GM21447 (cell line): ENCODE data around the gene LRRTM4.

Source experiments
- ATAC-seq: cut with Tn5 transposase; IDR thresholded peaks from one replicate; pipeline ENCODE4 v1.9.1; 2021; ENCODE audit not compliant: unreplicated experiment

Gene LRRTM4

GRCh38 chr2:77007686-77008085, 514.5 kb downstream of the LRRTM4 start:
- no peak for ATAC-seq

DNA sequence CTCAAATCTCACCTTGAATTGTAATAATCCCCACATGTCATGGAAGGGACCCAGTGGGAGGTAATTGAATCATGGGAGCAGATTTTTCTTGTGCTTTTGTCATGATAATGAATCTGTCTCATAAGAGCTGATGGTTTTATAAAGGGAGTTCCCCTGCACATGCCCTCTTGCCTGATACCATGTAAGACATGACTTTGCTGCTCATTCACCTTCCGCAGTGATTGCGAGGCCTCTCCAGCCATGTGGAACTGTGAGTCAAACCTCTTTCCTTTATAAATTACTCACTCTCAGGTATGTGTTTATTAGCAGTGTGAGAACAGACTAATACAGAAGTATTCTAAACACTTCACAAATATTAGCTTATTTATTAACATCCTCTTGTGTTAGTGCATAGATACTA, 516.7 kb downstream of the LRRTM4 start:
- no peak for ATAC-seq

DNA sequence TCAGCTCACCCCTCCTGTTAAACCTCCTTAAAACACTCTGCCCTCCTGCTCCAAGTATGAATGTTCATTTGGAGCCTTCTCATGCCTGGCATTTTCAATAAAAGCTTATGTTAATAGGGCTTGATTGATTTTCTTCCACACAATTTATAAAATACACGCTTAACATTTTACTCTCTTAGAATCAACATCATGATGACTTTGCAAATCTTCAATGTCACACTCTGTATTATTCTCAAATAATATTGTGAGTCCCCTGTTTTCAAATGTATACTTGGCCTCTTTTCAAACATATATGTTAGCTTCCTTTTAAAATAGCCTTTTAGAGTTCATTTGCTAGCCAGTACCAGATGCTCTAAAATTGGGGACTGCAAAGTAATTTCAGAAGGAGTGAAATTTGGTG, 520.3 kb downstream of the LRRTM4 start:
- no peak for ATAC-seq

DNA sequence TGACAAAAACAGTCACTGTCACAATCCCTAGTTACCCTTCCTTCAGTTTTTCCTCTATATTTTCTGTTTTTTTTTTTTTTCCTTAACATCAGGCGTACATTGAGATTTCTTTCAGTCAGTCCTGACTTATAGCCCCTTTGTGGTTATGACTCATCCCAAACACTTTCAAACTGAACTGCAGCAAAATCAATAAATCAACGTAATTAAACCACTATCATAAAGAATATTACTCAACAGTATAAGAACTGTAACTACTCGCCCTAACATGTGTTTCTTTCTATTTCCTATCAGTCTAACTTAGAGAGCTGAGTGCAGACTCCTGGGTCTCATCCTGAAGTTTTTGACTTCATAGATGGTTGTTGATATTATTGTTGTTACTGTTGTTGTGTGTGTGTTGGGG, 523.5 kb downstream of the LRRTM4 start:
- ATAC-seq, result no peak

- no peak for ATAC-seq
Observed at GRCh38 chr2:76998152-76998551, 524.0 kb downstream of the LRRTM4 start.

DNA sequence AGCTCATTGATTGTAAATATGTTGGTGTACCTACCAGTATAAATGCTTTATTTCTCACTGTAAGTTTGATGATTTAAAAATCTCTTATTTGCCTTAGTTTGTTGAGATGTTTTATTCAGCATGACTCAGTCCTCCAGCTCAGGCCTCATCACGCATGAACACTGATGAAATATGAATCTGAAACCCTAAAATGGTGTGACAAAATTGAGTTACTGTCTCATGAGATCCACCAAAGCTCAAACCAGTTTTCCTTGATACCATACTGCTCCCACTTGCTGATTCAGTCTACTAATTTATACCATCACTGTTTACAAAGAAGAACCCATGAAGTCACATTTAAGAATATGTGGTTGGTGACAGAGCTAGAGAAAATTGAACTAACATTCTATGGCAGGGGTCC, 524.9 kb downstream of the LRRTM4 start:
- ATAC-seq, result no peak

- ATAC-seq, result no peak
Observed at GRCh38 chr2:76985387-76986136, 536.6 kb downstream of the LRRTM4 start.

DNA sequence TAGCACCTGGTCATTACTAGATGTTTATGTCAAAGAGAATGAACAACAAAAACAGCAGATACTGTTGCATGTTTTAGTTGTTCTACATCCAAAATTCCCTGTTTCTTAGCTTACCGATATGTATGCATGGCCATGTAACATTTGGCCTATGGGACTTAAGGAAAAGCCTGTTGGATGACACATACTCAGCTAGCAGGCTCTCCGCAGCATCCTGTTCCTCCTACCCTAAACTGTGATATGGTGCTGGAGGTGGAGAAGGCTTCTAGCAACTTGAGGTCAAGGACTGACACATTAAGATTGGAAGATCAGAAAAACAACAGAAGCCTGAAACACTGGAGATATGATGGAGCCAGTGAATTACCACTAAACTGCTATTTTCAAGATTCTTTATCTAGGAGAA, 537.8 kb downstream of the LRRTM4 start:
- no peak for ATAC-seq

GRCh38 chr2:76980067-76980787, 541.9 kb downstream of the LRRTM4 start:
- ATAC-seq, result no peak

DNA sequence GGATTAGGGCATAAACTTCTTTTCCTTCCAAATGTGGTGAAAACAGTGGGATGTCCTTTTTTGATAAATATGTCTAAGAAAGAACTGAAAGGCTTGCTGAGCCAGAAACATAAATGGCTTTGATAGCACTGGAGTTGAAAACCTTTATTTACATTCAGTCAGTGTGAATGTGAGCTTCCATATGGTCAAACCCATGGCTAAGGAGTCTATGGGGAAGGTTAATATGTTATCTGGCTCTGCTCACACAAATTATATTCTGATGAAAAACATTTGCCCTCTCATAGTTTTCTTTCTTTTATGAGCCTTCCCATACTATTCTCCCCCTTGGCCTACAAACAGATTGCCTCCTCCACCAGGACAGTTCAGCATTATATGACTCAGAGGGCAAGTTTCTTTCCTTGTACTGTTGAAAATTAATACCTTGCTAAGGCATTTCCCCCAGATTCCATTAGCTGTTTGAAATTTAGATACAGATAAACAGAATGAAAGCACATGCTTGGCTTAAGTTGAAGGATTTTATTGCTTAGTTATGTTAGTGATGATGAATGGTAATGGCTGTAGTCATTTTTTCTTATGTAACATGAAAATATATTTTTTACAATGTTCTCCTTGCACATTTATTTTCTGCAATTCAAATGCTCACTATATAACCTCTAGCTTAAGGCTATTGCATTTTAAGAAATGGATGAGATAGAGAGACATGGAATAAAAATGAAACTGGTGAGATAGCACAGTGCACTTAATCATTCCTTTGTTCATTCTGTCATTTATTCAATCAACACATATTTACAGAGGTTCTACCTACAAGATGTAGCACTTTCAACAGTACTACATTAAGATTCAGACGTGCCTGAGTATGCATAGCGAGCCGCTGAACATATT, 544.1 kb downstream of the LRRTM4 start:
- ATAC-seq, result no peak

GRCh38 chr2:76975752-76976151, 546.4 kb downstream of the LRRTM4 start:
- ATAC-seq, result no peak

GRCh38 chr2:76973610-76974009, 548.6 kb downstream of the LRRTM4 start:
- ATAC-seq, result no peak

GRCh38 chr2:76965772-76966171, 556.4 kb downstream of the LRRTM4 start:
- ATAC-seq, result no peak

DNA sequence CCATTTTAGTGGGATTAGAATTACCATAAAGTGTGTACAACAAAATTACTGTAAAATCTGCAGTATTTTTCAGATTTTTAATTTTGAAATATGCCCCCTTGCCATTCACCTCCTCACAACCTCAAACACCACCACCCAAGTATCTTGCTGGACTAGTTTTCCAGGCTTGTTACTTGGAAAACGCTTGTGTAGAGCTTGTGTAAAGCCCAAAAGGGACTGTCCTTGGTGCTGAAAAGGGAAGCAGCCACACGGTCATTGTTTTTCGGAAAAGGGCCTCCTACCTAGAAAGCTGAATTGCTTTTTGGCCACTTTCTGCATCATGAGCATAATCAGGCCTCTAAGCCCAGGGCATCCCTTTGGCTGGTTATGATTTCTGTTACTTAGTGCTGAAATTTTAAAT, 563.4 kb downstream of the LRRTM4 start:
- ATAC-seq, result no peak

- no peak for ATAC-seq
Observed at GRCh38 chr2:76953733-76954347, 568.3 kb downstream of the LRRTM4 start.

- ATAC-seq, result no peak
Observed at GRCh38 chr2:76946631-76947145, 575.5 kb downstream of the LRRTM4 start.

DNA sequence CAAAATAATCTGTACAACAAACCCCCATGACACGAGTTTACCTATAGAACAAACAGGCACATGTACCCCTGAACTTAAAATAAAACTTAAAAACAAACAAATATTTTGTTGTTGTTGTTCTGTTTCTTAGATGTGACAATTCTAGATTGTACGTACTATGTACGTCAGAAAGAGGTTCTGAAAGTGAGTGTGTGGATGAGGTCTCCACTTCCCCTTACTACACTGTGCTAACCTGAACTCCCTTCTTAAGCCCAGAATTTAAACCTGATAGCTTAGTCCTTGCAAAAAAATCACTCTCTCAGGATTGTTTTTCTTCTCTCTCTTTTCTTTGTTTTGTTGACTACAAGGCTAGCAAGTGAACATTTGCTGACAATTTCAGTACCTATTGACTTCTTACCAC, 581.6 kb downstream of the LRRTM4 start:
- no peak for ATAC-seq

DNA sequence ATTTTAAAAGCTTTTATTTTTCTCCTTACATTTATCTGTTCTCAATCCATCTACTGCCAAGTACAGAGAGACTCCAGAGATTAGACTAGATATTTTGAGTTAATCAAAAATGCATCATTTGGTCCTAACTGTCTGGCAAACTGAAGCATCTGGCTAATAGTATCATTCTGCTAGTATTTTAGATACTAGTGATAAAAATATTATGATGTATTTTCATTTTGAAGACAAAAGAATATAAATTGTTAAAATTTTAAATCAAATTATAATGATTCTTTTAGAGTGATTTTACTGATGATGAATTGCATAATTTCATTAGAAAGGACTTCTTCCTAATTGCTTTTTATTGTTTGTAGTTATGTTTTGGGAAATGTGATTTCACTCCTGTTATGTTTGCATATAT, 584.0 kb downstream of the LRRTM4 start:
- ATAC-seq, result no peak

- no peak for ATAC-seq
Observed at GRCh38 chr2:76932550-76932949, 589.6 kb downstream of the LRRTM4 start.

GRCh38 chr2:76930056-76930744, 592.0 kb downstream of the LRRTM4 start:
- no peak for ATAC-seq
